ENCODE measurements around the gene MAP1LC3B. TPM values are rescaled to one million over a fixed set of nuclear protein-coding genes. Genes with fewer than 3 reads are reported as not detected.

The MAP1LC3B gene
- polyA plus RNA-seq, 1 donor: 44.7 TPM

DNA sequence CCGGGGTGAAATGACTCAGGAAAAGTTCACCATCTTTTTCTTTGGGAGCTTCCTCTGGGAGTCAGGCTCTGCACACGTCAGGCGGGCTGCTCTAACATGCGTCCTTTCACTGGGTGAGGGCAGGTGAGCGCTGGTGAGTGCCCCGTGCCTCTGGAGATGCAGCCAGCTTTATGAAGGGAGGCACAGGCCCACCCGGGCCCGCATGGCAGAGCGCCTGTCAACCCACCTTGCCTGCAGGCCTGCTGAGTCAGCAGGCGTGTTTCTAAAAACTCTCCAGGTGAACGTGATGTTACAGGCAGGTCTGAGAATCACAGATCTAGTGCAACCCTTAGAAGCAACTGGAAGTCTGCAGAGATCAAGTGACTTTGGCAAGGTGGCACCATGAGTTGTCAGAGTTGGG is 18.4 kb downstream of the MAP1LC3B start:
- DNase-seq: no peak
- Histone ChIP-seq H3K36me3 (ENCODE audit: control insufficient read depth, insufficient read depth, low read length) (peaks cover 84% of the 10 kb centered on the region), H3K4me1 (ENCODE audit: control insufficient read depth, insufficient read depth, low read length) (no peaks in the 10 kb centered on the region), H3K27me3 (ENCODE audit: control insufficient read depth, insufficient read depth, low read length) (no peaks in the 10 kb centered on the region), H3K4me3 (ENCODE audit: low read length) (no peak overlapping the region), H3K27ac (ENCODE audit: low read length) (no peak overlapping the region), H3K9me3 (ENCODE audit: control insufficient read depth, low read depth, low read length) (peaks cover 2% of the 10 kb centered on the region)
- no CpG with 5 or more reads among the region's 11 CpGs for WGBS (ENCODE audit: insufficient coverage, low lambda C conversion rate)

DNA sequence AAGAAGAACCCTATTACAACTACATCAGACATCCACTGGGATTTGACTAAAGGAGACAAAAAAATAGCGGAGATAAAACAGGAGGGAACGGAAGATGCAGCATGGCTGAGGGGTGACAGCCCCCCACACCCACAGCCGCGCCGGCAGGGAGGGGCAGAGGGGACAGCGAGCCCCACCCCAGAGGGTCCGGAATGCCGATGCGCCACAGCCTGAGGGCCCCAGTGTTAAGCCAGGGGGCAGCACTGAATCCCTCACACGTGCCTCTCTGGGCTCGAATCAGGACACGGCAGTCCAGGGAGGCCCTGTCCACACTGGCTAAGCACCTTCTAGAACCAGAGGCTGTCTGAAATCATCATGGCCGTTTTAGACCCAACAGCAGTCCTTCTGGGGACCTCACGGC is 18.8 kb downstream of the MAP1LC3B start:
- Histone ChIP-seq H3K4me1 (ENCODE audit: control insufficient read depth, insufficient read depth, low read length) (no peaks in the 10 kb centered on the region), H3K27me3 (ENCODE audit: control insufficient read depth, insufficient read depth, low read length) (no peaks in the 10 kb centered on the region), H3K9me3 (ENCODE audit: control insufficient read depth, low read depth, low read length) (peaks cover 2% of the 10 kb centered on the region), H3K4me3 (ENCODE audit: low read length) (no peak overlapping the region), H3K27ac (ENCODE audit: low read length) (no peak overlapping the region), H3K36me3 (ENCODE audit: control insufficient read depth, insufficient read depth, low read length) (peaks cover 84% of the 10 kb centered on the region)
- DNase-seq: no peak
- 100% methylated on average over 1 of the region's 14 CpGs for WGBS (ENCODE audit: insufficient coverage, low lambda C conversion rate)

GRCh38 chr16:87411375-87412271 is 19.5 kb downstream of the MAP1LC3B start:
- Histone ChIP-seq H3K36me3 (ENCODE audit: control insufficient read depth, insufficient read depth, low read length) (peaks cover 88% of the 10 kb centered on the region), H3K27ac (ENCODE audit: low read length) (no peak overlapping the region), H3K4me3 (ENCODE audit: low read length) (no peak overlapping the region), H3K9me3 (ENCODE audit: control insufficient read depth, low read depth, low read length) (peaks cover 2% of the 10 kb centered on the region), H3K4me1 (ENCODE audit: control insufficient read depth, insufficient read depth, low read length) (no peaks in the 10 kb centered on the region), H3K27me3 (ENCODE audit: control insufficient read depth, insufficient read depth, low read length) (no peaks in the 10 kb centered on the region)
- no peak for DNase-seq
- no CpG with 5 or more reads among the region's 49 CpGs for WGBS (ENCODE audit: insufficient coverage, low lambda C conversion rate)

- no peak overlapping the region for H3K4me3 ChIP-seq (ENCODE audit: low read length)
- H3K36me3 ChIP-seq (ENCODE audit: control insufficient read depth, insufficient read depth, low read length): peaks cover 87% of the 10 kb centered on the region
- H3K27me3 ChIP-seq (ENCODE audit: control insufficient read depth, insufficient read depth, low read length): no peaks in the 10 kb centered on the region
- peaks cover 2% of the 10 kb centered on the region for H3K9me3 ChIP-seq (ENCODE audit: control insufficient read depth, low read depth, low read length)
- H3K27ac ChIP-seq (ENCODE audit: low read length): no peak overlapping the region
- no CpG with 5 or more reads among the region's 31 CpGs for WGBS (ENCODE audit: insufficient coverage, low lambda C conversion rate)
- H3K4me1 ChIP-seq (ENCODE audit: control insufficient read depth, insufficient read depth, low read length): no peaks in the 10 kb centered on the region
- DNase-seq: no peak
Observed at GRCh38 chr16:87412371-87412995, 20.3 kb downstream of the MAP1LC3B start.

DNA sequence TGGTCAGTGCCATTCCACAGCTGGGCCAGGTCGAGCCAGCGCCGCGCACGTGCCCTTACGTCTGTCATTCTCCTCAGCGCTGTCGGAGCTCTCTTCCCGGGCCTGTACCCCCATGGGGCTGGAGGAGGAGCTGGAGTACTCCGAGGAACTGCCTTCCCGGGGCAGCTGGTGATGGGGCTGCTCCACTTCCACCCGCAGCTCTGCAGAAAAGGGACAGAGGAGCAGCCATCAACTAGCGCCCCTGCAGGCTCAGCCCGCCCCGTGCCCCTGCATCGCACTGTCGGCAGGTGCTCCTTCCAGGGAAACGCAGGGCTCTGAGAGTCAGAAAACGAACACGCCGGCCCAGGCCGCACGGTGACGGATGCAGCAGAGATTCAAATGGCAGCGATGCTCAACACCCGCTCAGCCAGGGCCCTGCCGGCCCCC is 20.9 kb downstream of the MAP1LC3B start:
- H3K27ac ChIP-seq (ENCODE audit: low read length): no peak overlapping the region
- H3K36me3 ChIP-seq (ENCODE audit: control insufficient read depth, insufficient read depth, low read length): peaks cover 86% of the 10 kb centered on the region
- no peak overlapping the region for H3K4me3 ChIP-seq (ENCODE audit: low read length)
- no CpG with 5 or more reads among the region's 27 CpGs for WGBS (ENCODE audit: insufficient coverage, low lambda C conversion rate)
- peaks cover 2% of the 10 kb centered on the region for H3K9me3 ChIP-seq (ENCODE audit: control insufficient read depth, low read depth, low read length)
- H3K27me3 ChIP-seq (ENCODE audit: control insufficient read depth, insufficient read depth, low read length): no peaks in the 10 kb centered on the region
- no peak for DNase-seq
- H3K4me1 ChIP-seq (ENCODE audit: control insufficient read depth, insufficient read depth, low read length): no peaks in the 10 kb centered on the region

DNA sequence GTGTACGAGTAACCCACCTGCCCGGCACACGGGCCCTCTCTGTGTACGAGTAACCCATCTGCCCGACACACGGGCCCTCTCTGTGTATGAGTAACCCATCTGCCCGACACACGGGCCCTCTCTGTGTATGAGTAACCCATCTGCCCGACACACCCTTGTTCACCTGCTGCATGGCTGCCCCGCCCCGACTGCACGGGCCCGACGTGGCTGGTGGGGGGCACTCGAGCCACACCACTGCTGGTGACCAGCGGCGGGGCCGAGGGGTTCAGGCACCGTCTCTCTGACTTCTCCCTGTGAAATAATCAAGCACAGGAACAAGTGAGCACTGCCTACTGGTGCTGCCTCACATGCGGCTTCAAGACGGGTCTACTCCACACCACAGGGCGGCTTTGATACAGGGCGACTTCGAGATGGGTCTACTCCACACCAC is 22.1 kb downstream of the MAP1LC3B start:
- WGBS (ENCODE audit: insufficient coverage, low lambda C conversion rate): no CpG with 5 or more reads among the region's 24 CpGs
- Histone ChIP-seq H3K36me3 (ENCODE audit: control insufficient read depth, insufficient read depth, low read length) (peaks cover 82% of the 10 kb centered on the region), H3K4me3 (ENCODE audit: low read length) (no peak overlapping the region), H3K9me3 (ENCODE audit: control insufficient read depth, low read depth, low read length) (peaks cover 2% of the 10 kb centered on the region), H3K27ac (ENCODE audit: low read length) (no peak overlapping the region), H3K4me1 (ENCODE audit: control insufficient read depth, insufficient read depth, low read length) (peaks cover 3% of the 10 kb centered on the region), H3K27me3 (ENCODE audit: control insufficient read depth, insufficient read depth, low read length) (no peaks in the 10 kb centered on the region)
- no peak for DNase-seq

GRCh38 chr16:87415441-87415840 is 23.3 kb downstream of the MAP1LC3B start:
- Histone ChIP-seq H3K36me3 (ENCODE audit: control insufficient read depth, insufficient read depth, low read length) (peaks cover 82% of the 10 kb centered on the region), H3K27ac (ENCODE audit: low read length) (no peak overlapping the region), H3K4me1 (ENCODE audit: control insufficient read depth, insufficient read depth, low read length) (peaks cover 3% of the 10 kb centered on the region), H3K9me3 (ENCODE audit: control insufficient read depth, low read depth, low read length) (peaks cover 2% of the 10 kb centered on the region), H3K27me3 (ENCODE audit: control insufficient read depth, insufficient read depth, low read length) (no peaks in the 10 kb centered on the region), H3K4me3 (ENCODE audit: low read length) (no peak overlapping the region)
- no CpG with 5 or more reads among the region's 9 CpGs for WGBS (ENCODE audit: insufficient coverage, low lambda C conversion rate)
- DNase-seq: no peak

- WGBS (ENCODE audit: insufficient coverage, low lambda C conversion rate): 100% methylated on average over 1 of the region's 23 CpGs
Observed at GRCh38 chr16:87416826-87417527, 24.8 kb downstream of the MAP1LC3B start.

GRCh38 chr16:87417528-87417910 is 25.4 kb downstream of the MAP1LC3B start:
- no CpG with 5 or more reads among the region's 13 CpGs for WGBS (ENCODE audit: insufficient coverage, low lambda C conversion rate)
- Histone ChIP-seq H3K36me3 (ENCODE audit: control insufficient read depth, insufficient read depth, low read length) (peaks cover 82% of the 10 kb centered on the region), H3K4me1 (ENCODE audit: control insufficient read depth, insufficient read depth, low read length) (peaks cover 3% of the 10 kb centered on the region), H3K27me3 (ENCODE audit: control insufficient read depth, insufficient read depth, low read length) (no peaks in the 10 kb centered on the region), H3K27ac (ENCODE audit: low read length) (no peak overlapping the region), H3K9me3 (ENCODE audit: control insufficient read depth, low read depth, low read length) (peaks cover 2% of the 10 kb centered on the region), H3K4me3 (ENCODE audit: low read length) (no peak overlapping the region)
- DNase-seq: no peak

More at GRCh38 chr16:87416826-87417527, 24.8 kb downstream of the MAP1LC3B start:
- H3K4me1 ChIP-seq (ENCODE audit: control insufficient read depth, insufficient read depth, low read length): peaks cover 3% of the 10 kb centered on the region
- H3K9me3 ChIP-seq (ENCODE audit: control insufficient read depth, low read depth, low read length): peaks cover 2% of the 10 kb centered on the region
- DNase-seq: no peak
- peaks cover 82% of the 10 kb centered on the region for H3K36me3 ChIP-seq (ENCODE audit: control insufficient read depth, insufficient read depth, low read length)
- H3K27me3 ChIP-seq (ENCODE audit: control insufficient read depth, insufficient read depth, low read length): no peaks in the 10 kb centered on the region
- H3K27ac ChIP-seq (ENCODE audit: low read length): no peak overlapping the region
- H3K4me3 ChIP-seq (ENCODE audit: low read length): no peak overlapping the region

DNA sequence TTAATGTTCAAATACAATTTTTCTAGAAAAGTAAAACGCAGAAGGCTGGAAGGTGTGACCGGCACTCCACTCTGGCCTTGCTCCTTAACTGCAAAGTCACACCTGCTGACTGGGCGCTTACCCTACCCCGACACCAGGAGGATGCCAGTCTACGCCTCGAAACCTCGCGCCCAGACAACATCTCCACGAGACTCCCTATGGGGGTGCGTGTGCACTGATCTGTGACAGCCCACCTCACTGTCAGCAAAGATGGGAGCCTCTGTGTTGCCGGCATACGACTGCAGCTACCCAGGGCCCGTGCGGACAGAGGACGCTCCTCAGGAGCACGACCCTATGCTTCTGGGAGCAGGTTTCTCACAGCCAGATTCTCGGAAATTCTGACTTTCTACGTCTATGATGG is 26.1 kb downstream of the MAP1LC3B start:
- Histone ChIP-seq H3K4me3 (ENCODE audit: low read length) (no peak overlapping the region), H3K27me3 (ENCODE audit: control insufficient read depth, insufficient read depth, low read length) (no peaks in the 10 kb centered on the region), H3K4me1 (ENCODE audit: control insufficient read depth, insufficient read depth, low read length) (peaks cover 3% of the 10 kb centered on the region), H3K27ac (ENCODE audit: low read length) (no peak overlapping the region), H3K36me3 (ENCODE audit: control insufficient read depth, insufficient read depth, low read length) (peaks cover 82% of the 10 kb centered on the region), H3K9me3 (ENCODE audit: control insufficient read depth, low read depth, low read length) (peaks cover 2% of the 10 kb centered on the region)
- no CpG with 5 or more reads among the region's 18 CpGs for WGBS (ENCODE audit: insufficient coverage, low lambda C conversion rate)
- no peak for DNase-seq
